ENCODE measurements around the gene OOEP.
A peak's percentile ranks its signal among the peaks of the same experiment; 100 is the strongest.

OOEP gene

GRCh38 chr6:73367761-73368355 is 1.8 kb downstream of the OOEP start:
- intact Hi-C loops (cut with DNase I): no loop called here
- peak in 1 of 10 donors; percentile 45 for DNase-seq

DNA sequence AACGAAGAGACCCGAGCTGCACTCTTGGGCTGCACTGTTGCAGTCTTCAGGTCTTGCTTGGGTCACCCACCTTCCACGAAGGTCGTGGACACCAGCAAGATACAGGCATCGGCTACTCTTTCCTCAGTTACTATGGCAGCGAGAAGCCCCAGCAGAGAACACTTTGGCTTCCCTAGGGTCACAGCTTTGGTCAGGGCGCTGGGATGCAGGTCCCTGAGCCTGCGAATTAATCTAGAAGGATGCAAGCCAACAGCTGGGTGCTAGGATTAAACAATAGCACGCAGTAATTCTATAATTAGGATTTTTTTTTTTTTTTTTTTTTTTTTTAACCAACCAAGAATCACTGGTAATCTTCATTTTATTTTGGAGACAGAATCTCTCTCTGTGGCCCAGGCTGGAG is 5.1 kb downstream of the OOEP start:
- no peak for DNase-seq
- intact Hi-C loops (cut with DNase I): no loop called here

- DNase-seq: peak in 1 of 10 donors; percentile 48
- intact Hi-C loops (cut with DNase I): no loop called here
Observed at GRCh38 chr6:73364121-73364520, 5.6 kb downstream of the OOEP start.

- DNase-seq: peak in 1 of 10 donors; percentile 82
Observed at GRCh38 chr6:73363537-73363875, 6.2 kb downstream of the OOEP start.

GRCh38 chr6:73362869-73363536 is 6.7 kb downstream of the OOEP start:
- no peak for DNase-seq
- intact Hi-C loops (cut with DNase I): no loop called here

More at GRCh38 chr6:73363537-73363875, 6.2 kb downstream of the OOEP start:
- intact Hi-C loops (cut with DNase I): no loop called here

DNA sequence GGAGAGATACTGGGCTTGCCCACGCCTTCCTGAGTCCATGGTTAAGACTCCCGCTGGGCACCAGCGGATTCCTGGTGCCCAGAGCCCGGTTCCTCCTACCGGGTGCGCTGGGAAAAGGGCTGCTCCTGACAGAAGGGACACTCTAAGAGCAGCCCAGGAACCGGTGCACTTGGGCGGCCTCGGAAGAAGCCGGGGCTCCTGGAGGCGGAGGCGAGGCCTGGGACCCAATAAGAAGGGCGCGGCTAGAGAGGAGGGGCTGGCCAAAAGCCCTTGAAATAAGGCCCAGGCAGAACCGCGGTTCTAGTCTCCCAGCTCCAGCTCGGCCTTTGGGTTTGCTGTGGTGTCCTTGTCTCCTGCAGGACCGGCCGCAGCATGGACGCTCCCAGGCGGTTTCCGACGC is 7.3 kb downstream of the OOEP start, which contains the start of gene KHDC3L:
Gene KHDC3L (plus strand): TSS at position 301 of the 400 bp plus-strand sequence. CDS start 72 bp downstream, at position 373.
- DNase-seq: no peak
- intact Hi-C loops (cut with DNase I): no loop called here

DNA sequence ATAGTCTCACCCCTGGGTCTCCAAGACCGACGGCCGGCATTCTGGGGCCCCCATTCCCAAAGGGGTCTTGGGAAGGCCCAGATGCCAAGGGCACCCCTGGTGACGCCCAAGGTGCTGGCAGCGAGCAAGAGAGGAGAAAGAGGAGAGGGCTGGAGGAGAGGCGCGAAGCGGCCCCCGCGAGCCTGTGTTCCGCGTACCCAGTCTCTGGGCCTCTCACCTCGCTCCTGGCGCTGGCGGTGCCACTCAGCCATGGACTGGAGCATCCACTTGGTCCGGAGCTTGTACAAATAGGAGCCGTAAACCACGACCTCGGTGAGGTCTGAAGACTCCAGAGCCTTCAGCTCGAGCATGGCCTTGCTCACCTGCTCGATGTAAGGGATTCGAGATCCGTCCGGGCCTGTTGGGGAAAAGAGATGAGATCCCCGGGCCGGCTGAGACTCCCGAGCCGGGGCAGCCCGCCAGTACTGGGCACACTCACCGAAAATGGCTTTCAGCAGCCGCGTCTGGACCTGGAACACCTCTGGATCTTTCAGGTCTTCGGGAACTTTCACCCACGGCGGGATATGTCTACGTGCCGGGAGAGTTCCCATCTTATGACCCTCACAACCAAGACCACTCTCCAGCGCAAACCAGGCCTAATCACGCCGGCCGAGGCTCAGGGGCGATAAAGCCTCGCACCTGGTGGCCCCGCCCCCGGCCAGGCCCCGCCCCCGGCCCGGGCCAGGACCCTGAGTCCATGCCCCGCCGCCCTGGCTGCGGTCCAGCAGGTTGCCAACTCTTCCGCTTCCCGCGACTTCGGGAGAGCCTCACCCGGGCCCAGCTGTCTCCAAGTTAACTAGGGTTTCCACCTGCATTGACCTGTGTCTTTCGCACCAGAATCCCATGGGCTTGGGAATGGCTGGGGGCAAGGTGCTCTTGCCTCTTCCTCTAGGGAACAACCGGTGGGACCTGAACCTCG is 15.8 kb downstream of the OOEP start, which contains the start of gene DPPA5:
Gene DPPA5 (minus strand): TSS at position 641 of the 958 bp plus-strand sequence. CDS start 51 bp downstream, at position 590.
- intact Hi-C loops (cut with DNase I): no loop called here
- no peak for DNase-seq

- DNase-seq: no peak
- intact Hi-C loops (cut with DNase I): no loop called here
Observed at GRCh38 chr6:73349311-73349710, 20.4 kb downstream of the OOEP start.

DNA sequence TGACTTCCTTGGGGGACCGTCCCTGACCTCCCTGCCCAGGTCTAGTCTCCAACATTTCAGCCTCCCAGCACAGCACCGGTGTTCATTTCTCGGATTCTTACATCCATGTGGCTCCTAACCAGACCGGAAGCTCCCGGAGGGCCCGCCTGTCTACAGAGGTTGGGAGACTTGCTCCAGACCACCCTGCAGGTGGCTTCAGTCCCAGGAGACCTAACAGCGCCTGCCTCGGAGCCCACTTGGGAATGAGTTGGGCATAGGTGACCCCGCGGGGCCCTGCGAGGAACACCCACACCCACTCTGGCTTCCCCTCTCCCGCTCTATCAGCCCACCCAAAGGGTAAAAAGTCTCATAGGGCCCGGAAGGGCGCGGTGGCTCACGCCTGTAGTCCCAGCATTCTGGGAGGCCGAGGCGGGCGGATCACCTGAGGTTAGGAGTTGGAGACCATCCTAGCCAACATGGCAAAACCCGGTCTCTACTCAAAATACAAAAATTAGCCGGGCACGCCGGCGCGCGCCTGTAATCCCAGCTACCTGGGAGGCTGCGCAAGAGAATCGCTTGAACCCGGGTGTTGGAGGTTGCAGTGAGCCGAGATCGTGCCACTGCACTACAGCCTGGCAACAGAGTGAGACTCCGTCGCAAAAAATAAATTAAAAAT is 21.0 kb downstream of the OOEP start:
- no peak for DNase-seq
- intact Hi-C loops (cut with DNase I): no loop called here

GRCh38 chr6:73343164-73343563 is 26.5 kb downstream of the OOEP start:
- DNase-seq: no peak
- intact Hi-C loops (cut with DNase I): no loop called here

- DNase-seq: no peak
- intact Hi-C loops (cut with DNase I): no loop called here
Observed at GRCh38 chr6:73342174-73342573, 27.5 kb downstream of the OOEP start.

- intact Hi-C loops (cut with DNase I): no loop called here
- DNase-seq: no peak
Observed at GRCh38 chr6:73341335-73341734, 28.4 kb downstream of the OOEP start.

DNA sequence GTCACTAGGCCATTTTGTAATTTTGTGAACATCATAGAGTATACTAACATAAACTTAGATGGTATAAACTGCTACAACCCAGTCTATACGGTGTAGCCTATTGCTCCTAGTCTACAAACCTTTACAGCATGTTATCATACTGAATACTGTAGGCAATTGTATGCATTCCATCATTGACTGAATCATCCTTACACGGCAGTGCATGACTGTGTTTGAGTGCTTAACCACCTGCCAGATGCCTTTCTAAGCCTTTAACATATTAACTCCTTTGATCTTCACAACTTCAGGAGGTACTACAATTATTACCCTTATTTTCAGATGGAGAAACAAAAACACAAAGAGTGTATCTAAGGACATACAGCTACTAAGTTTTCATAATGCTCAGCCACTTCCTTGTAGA is 29.6 kb downstream of the OOEP start:
- DNase-seq: no peak
- intact Hi-C loops (cut with DNase I): no loop called here

- intact Hi-C loops (cut with DNase I): no loop called here
- no peak for DNase-seq
Observed at GRCh38 chr6:73339340-73339739, 30.4 kb downstream of the OOEP start.

DNA sequence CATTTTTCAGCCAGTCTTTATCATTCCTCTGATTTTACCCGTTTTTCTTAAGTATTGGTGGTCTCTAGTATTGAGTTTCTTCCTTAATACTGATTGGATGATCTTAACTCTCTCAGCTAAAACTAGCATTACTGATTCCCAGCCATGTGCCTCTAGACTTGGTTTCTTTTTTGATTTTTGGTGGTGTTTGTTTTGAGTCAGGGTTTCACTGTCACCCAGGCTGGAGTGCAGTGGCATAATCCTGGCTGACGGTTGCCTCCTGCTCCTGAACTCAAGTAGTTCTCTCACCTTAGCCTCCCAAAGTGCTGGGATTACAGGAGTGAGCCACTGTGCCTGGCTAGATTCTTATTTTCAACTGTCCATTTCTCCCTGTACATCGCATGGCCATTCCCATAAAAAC is 40.5 kb downstream of the OOEP start:
- intact Hi-C loops (cut with DNase I): loop anchor here (5.0 kb wide), 1 partner anchor 712 kb away; no protein-coding TSS in a partner anchor

GRCh38 chr6:73328790-73329189 is 40.9 kb downstream of the OOEP start:
- no peak for DNase-seq
- intact Hi-C loops (cut with DNase I): loop anchor here (5.0 kb wide), 1 partner anchor 711 kb away; no protein-coding TSS in a partner anchor

More for the DNA sequence above, 40.5 kb downstream of the OOEP start:
- DNase-seq: no peak

- intact Hi-C loops (cut with DNase I): loop anchor here (1.0 to 5.0 kb wide), 2 partner anchors 40 to 708 kb away; no protein-coding TSS in a partner anchor
- DNase-seq: no peak
Observed at GRCh38 chr6:73325656-73326055, 44.0 kb downstream of the OOEP start.

- intact Hi-C loops (cut with DNase I): no loop called here
- DNase-seq: no peak
Observed at GRCh38 chr6:73323323-73323722, 46.4 kb downstream of the OOEP start.
